H9 (cell line): ENCODE measurements around the gene SLC4A3. TPM values are rescaled to one million over a fixed set of nuclear protein-coding genes. Genes with fewer than 3 reads are reported as not detected.

Experiments used
- DNase-seq: peaks from one replicate; pipeline ENCODE4 v3.0.0-alpha.2; 2017
- H2AFZ ChIP-seq: one replicate; pipeline ENCODE4 v1.6.1; 2013; ENCODE audit warnings: mild to moderate bottlenecking, low read length, control low read depth, moderate library complexity
- H2AK5ac ChIP-seq: 2 replicates; pipeline ENCODE4 v1.6.1; 2013; ENCODE audit warnings: low read length, control low read depth, mixed read lengths; ENCODE audit not compliant: insufficient read length
- H2BK120ac ChIP-seq: one replicate; pipeline ENCODE4 v1.6.1; 2013; ENCODE audit warnings: low read depth, mild to moderate bottlenecking, low read length, control low read depth, inconsistent platforms; ENCODE audit not compliant: poor library complexity, severe bottlenecking
- H2BK12ac ChIP-seq: 2 replicates; pipeline ENCODE4 v1.6.1; 2013; ENCODE audit warnings: low read length, control low read depth, mixed read lengths, low read depth; ENCODE audit not compliant: insufficient read length
- H2BK15ac ChIP-seq: 2 replicates; pipeline ENCODE4 v1.6.1; 2013; ENCODE audit warnings: low read depth, low read length, control low read depth
- H2BK20ac ChIP-seq: one replicate; pipeline ENCODE4 v1.6.1; 2013; ENCODE audit warnings: low read depth, mild to moderate bottlenecking, low read length, control low read depth, inconsistent platforms; ENCODE audit not compliant: poor library complexity, severe bottlenecking
- H2BK5ac ChIP-seq: 2 replicates; pipeline ENCODE4 v1.6.1; 2013; ENCODE audit warnings: low read length, control low read depth, mixed read lengths; ENCODE audit not compliant: insufficient read length
- H3K14ac ChIP-seq: 2 replicates; pipeline ENCODE4 v1.6.1; 2013; ENCODE audit warnings: low read length, control low read depth; ENCODE audit not compliant: insufficient read depth
- H3K18ac ChIP-seq: 2 replicates; pipeline ENCODE4 v1.6.1; 2013; ENCODE audit warnings: low read depth, mild to moderate bottlenecking, mixed read lengths, low read length, control low read depth; ENCODE audit not compliant: insufficient read length
- H3K23ac ChIP-seq: 2 replicates; pipeline ENCODE4 v1.6.1; 2013; ENCODE audit warnings: low read length, control low read depth, mixed read lengths, low read depth; ENCODE audit not compliant: insufficient read length
- H3K23me2 ChIP-seq: 2 replicates; pipeline ENCODE4 v1.6.1; 2013; ENCODE audit warnings: low read depth, mild to moderate bottlenecking, mixed read lengths, low read length, control low read depth; ENCODE audit not compliant: insufficient read length, poor library complexity, severe bottlenecking
- H3K27ac ChIP-seq: 2 replicates; pipeline ENCODE4 v1.5.1; 2013; ENCODE audit warnings: low read length, control low read depth, mixed read lengths, low read depth; ENCODE audit not compliant: insufficient read length
- H3K27me3 ChIP-seq: 2 replicates; pipeline ENCODE4 v1.6.1; 2013; ENCODE audit warnings: low read length, control low read depth, inconsistent platforms; ENCODE audit not compliant: insufficient read depth
- H3K4ac ChIP-seq: 2 replicates; pipeline ENCODE4 v1.6.1; 2013; ENCODE audit warnings: low read depth, mild to moderate bottlenecking, control low read depth, inconsistent platforms, low read length, moderate library complexity
- H3K4me1 ChIP-seq: 2 replicates; pipeline ENCODE4 v1.6.1; 2013; ENCODE audit warnings: low read length, control low read depth, inconsistent platforms; ENCODE audit not compliant: insufficient read depth
- H3K4me2 ChIP-seq: 2 replicates; pipeline ENCODE4 v1.6.1; 2013; ENCODE audit warnings: low read length, control low read depth, mixed read lengths; ENCODE audit not compliant: insufficient read length, insufficient read depth
- H3K56ac ChIP-seq: 2 replicates; pipeline ENCODE4 v1.6.1; 2013; ENCODE audit warnings: low read depth, mild to moderate bottlenecking, mixed read lengths, low read length, control low read depth; ENCODE audit not compliant: insufficient read length
- H3K79me1 ChIP-seq: 2 replicates; pipeline ENCODE4 v1.6.1; 2013; ENCODE audit warnings: low read depth, mild to moderate bottlenecking, moderate library complexity, low read length, control low read depth, inconsistent platforms; ENCODE audit not compliant: insufficient read depth, poor library complexity, severe bottlenecking
- H3K79me2 ChIP-seq: 2 replicates; pipeline ENCODE4 v1.6.1; 2013; ENCODE audit warnings: low read length, control low read depth, inconsistent platforms; ENCODE audit not compliant: insufficient read depth
- H3K9ac ChIP-seq: 2 replicates; pipeline ENCODE4 v1.6.1; 2013; ENCODE audit warnings: low read length, control low read depth, mixed read lengths; ENCODE audit not compliant: insufficient read length; ENCODE audit errors: extremely low read depth
- H3K9me3 ChIP-seq: one replicate; pipeline ENCODE4 v1.6.1; 2013; ENCODE audit warnings: low read depth, low read length, inconsistent platforms; ENCODE audit not compliant: control insufficient read depth
- H3T11ph ChIP-seq: one replicate; pipeline ENCODE4 v1.6.1; 2013; ENCODE audit warnings: mild to moderate bottlenecking, low read length, control low read depth, inconsistent platforms
- H4K20me1 ChIP-seq: one replicate; pipeline ENCODE4 v1.6.1; 2013; ENCODE audit not compliant: control insufficient read depth, insufficient read length, insufficient read depth
- H4K5ac ChIP-seq: 2 replicates; pipeline ENCODE4 v1.6.1; 2013; ENCODE audit warnings: low read depth, mild to moderate bottlenecking, mixed read lengths, low read length, control low read depth; ENCODE audit not compliant: insufficient read length
- H4K8ac ChIP-seq: replicated peaks from 2 replicates; pipeline ENCODE4 v1.6.1; 2013; ENCODE audit warnings: low read length, control low read depth, mixed read lengths, low read depth; ENCODE audit not compliant: insufficient read length
- H4K91ac ChIP-seq: 2 replicates; pipeline ENCODE4 v1.6.1; 2013; ENCODE audit warnings: low read depth, mild to moderate bottlenecking, moderate library complexity, mixed read lengths, low read length, control low read depth; ENCODE audit not compliant: insufficient read length
- H3K27ac Mint-ChIP-seq, 3 experiments: 2 replicates in 2 of 3; 3 replicates in 1 of 3; pipeline ENCODE4 v1.8.0; 2020 to 2021; ENCODE audit warnings: mixed read lengths in 3 of 3, mild to moderate bottlenecking in 1 of 3, moderate library complexity in 1 of 3
- H3K27me3 Mint-ChIP-seq: 2 replicates; pipeline ENCODE4 v1.8.0; 2021; ENCODE audit warnings: low read depth, mild to moderate bottlenecking, moderate library complexity, mixed read lengths
- H3K36me3 Mint-ChIP-seq, 3 experiments: 2 replicates in 2 of 3; 3 replicates in 1 of 3; pipeline ENCODE4 v1.8.0; 2020 to 2021; ENCODE audit warnings: low read depth in 3 of 3, mixed read lengths in 3 of 3; ENCODE audit not compliant: insufficient read depth in 1 of 3
- H3K4me1 Mint-ChIP-seq, 2 experiments: 2 replicates each; pipeline ENCODE4 v1.8.0; 2020; ENCODE audit warnings: mixed read lengths in 2 of 2
- H3K4me3 Mint-ChIP-seq, 2 experiments: 2 replicates in 1 of 2; 3 replicates in 1 of 2; pipeline ENCODE4 v1.8.0; 2020 to 2021; ENCODE audit warnings: mild to moderate bottlenecking in 2 of 2, mixed read lengths in 2 of 2, moderate library complexity in 1 of 2
- H3K9me3 Mint-ChIP-seq, 2 experiments: 2 replicates in 1 of 2; 3 replicates in 1 of 2; pipeline ENCODE4 v1.8.0; 2020; ENCODE audit warnings: mild to moderate bottlenecking in 2 of 2, mixed read lengths in 2 of 2, moderate library complexity in 1 of 2
- CTCF ChIP-seq: fragments of 200-600 bp; sonication (generic); conservative IDR thresholded peaks from 3 replicates; pipeline ENCODE4 v1.8.0; 2021; ENCODE audit warnings: antibody characterized with exemption, mild to moderate bottlenecking
- WGBS: extraction: QIAGEN DNeasy Blood & Tissue Kit; methylation state at CpG from one replicate; pipeline ENCODE4 v1.1.7; 2013; ENCODE audit warnings: missing lambda C conversion rate, low lambda C conversion rate, mixed read lengths; ENCODE audit not compliant: insufficient read length; ENCODE audit errors: extremely low coverage; 5-methylcytosine and 5-hydroxymethylcytosine counted together
- total RNA-seq: library from RNA; stranded (reverse); gene quantifications from 2 replicates; pipeline ENCODE4 v1.2.1, GENCODE V29; 2021

The SLC4A3 gene
- total RNA-seq, 1 experiment from 2014 or later, result 11.1 TPM

- H3K18ac ChIP-seq, result no peak overlapping the region
- H2AFZ ChIP-seq, result no peak overlapping the region
- no peak overlapping the region for H3K4ac ChIP-seq
- H3K79me1 ChIP-seq, result no peaks in the 10 kb centered on the region
- no peak overlapping the region for H2BK15ac ChIP-seq
- TF ChIP-seq CTCF, result no peak
- no peaks in the 10 kb centered on the region; the same call in 1 of the 2 replicates for H3K4me1 ChIP-seq
- H4K5ac ChIP-seq, result no peak overlapping the region
- peaks cover 18 to 19% of the 10 kb centered on the region in 2 experiments for H3K4me1 Mint-ChIP-seq
- no peak overlapping the region for H3K27ac Mint-ChIP-seq
- no peak overlapping the region for H2AK5ac ChIP-seq
- H2BK5ac ChIP-seq, result no peak overlapping the region
- H3K79me2 ChIP-seq, result no peaks in the 10 kb centered on the region
- H2BK120ac ChIP-seq, result no peak overlapping the region
- DNase-seq, result no peak
- H4K20me1 ChIP-seq, result no peaks in the 10 kb centered on the region
- H3K9me3 Mint-ChIP-seq, result no peaks in the 10 kb centered on the region
- no CpG with 5 or more reads among the region's 4 CpGs for WGBS
- no peak overlapping the region for H3K4me3 Mint-ChIP-seq
- H3K23ac ChIP-seq, result no peak overlapping the region
- no peaks in the 10 kb centered on the region for H3K23me2 ChIP-seq
- no peak overlapping the region for H3T11ph ChIP-seq
- H3K14ac ChIP-seq, result no peak overlapping the region
- H3K27me3 ChIP-seq, result no peaks in the 10 kb centered on the region; the same call in 1 of the 2 replicates
- no peak overlapping the region for H2BK12ac ChIP-seq
- H3K36me3 Mint-ChIP-seq, result no peaks in the 10 kb centered on the region
- H3K27ac ChIP-seq, result no peak overlapping the region
- no peaks in the 10 kb centered on the region for H3K9me3 ChIP-seq
- H3K9ac ChIP-seq, result no peak overlapping the region
- no peak overlapping the region for H4K8ac ChIP-seq
- H3K56ac ChIP-seq, result no peak overlapping the region
- no peak overlapping the region for H4K91ac ChIP-seq
- H3K4me2 ChIP-seq, result no peak overlapping the region
- H3K27me3 Mint-ChIP-seq, result peaks cover 3% of the 10 kb centered on the region
- no peak overlapping the region for H2BK20ac ChIP-seq
Observed at GRCh38 chr2:219648963-219649362, 21.5 kb downstream of the SLC4A3 start.
